ENCODE data around the gene BFSP2. TPM values are rescaled to one million over a fixed set of nuclear protein-coding genes. Genes with fewer than 3 reads are reported as not detected.

BFSP2 gene
- total RNA-seq, 2 experiments from 2014 or later, result not detected

DNA sequence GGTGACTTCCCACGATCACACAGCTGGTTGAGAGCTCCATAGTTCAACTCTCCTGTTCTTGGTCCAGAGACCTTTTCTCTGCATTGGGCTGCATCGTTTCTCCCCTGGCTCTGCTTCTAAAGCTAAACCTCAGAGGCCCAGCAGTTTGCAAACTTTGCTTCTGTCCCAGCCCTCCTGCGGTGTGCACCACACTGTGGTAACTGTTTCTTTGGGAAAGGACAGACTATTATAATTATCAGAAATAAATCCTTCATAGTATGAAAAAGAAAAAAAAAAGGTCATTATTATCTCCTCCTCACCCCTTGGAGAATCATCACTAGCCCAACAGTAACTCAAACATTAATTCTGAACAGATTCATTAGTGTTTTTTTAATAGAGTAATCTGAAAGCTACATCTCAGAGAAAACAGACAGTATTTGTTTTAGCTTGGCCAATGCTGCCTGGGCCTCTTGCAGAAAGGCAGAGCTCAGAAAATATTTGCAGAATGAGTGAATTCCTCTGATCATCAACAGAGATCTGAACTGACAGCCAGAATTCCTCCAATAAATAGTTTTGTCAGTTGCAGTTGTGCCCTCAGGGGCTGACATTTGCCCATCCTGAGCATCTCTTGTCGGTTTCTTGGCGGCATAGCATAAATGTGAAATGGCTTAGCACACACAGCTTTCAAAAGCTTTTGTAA is 52.9 kb downstream of the BFSP2 start:
- Mint-ChIP-seq H3K27ac (no peak overlapping the region), H3K4me1 (ENCODE audit: low read depth) (peaks cover 24% of the 10 kb centered on the region), H3K4me3 (no peak overlapping the region), H3K36me3 (no peaks in the 10 kb centered on the region), H3K27me3 (no peaks in the 10 kb centered on the region), H3K9me3 (no peaks in the 10 kb centered on the region)
- CTCF ChIA-PET, result interaction anchor here (0.7 to 1.8 kb wide), 3 partner anchors 36 to 175 kb away, joined by 3 to 6 read pairs (median 3); no protein-coding TSS in a partner anchor
- POLR2A ChIA-PET, result interaction anchor here (1.3 kb wide), 1 partner anchor 121 kb away, joined by 4 read pairs; the partner anchor contains the start of gene CDV3
- intact Hi-C loops (cut with micrococcal nuclease), result no loop called here
- no peak for DNase-seq

DNA sequence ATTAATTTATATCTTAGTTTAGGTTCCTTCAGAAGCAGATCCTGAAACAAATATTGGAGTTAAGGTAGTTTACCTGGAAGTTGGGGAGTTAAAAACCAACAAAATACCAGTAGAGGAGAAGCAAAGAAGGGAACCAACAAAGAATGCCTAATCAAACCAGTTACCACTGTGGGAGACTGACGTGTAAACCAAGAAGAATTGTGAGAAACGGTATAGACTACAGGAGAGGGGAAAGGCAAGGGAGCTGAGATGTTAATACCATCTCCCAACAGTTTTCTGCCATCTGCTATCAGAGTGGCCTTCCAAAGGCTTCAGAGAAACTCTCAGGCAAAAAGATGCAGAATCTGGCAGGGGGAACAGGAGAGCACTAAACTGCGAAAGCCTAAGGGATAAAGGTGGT is 53.5 kb downstream of the BFSP2 start:
- ChIA-PET POLR2A (no interaction called here), CTCF (interaction anchor here (0.8 to 1.8 kb wide), 2 partner anchors 35 to 80 kb away, joined by 3 to 6 read pairs; no protein-coding TSS in a partner anchor)
- DNase-seq, result no peak
- Mint-ChIP-seq H3K4me3 (no peak overlapping the region), H3K27me3 (no peaks in the 10 kb centered on the region), H3K27ac (no peak overlapping the region), H3K4me1 (ENCODE audit: low read depth) (peaks cover 18% of the 10 kb centered on the region), H3K9me3 (no peaks in the 10 kb centered on the region), H3K36me3 (no peaks in the 10 kb centered on the region)
- intact Hi-C loops (cut with micrococcal nuclease), result no loop called here

DNA sequence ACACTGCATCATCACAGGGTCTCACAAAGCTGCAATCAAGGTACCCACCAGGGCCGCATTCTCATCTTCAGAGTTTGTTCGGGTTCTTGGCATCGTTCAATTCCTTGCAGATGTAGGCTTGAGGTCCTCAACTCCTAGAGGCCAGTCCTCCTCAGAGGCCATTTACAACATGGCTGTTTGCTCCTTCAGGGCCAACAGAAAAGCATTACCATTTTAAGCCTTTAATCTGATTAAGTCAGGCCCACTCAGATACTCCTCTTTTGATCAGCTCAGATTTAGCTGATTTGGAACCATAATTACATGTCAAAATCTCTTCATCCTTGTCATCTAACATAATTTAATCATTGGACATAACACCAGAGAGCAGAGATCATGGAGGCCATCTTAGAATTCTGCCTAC is 55.4 kb downstream of the BFSP2 start:
- no peaks in the 10 kb centered on the region for H3K27me3 Mint-ChIP-seq
- H3K9me3 Mint-ChIP-seq, result no peaks in the 10 kb centered on the region
- no peak overlapping the region for H3K4me3 Mint-ChIP-seq
- intact Hi-C loops (cut with micrococcal nuclease), result no loop called here
- no peak overlapping the region for H3K27ac Mint-ChIP-seq
- ChIA-PET CTCF (interaction anchor here (1.5 kb wide), 1 partner anchor 33 kb away, joined by 8 read pairs; no protein-coding TSS in a partner anchor), POLR2A (no interaction called here)
- no peaks in the 10 kb centered on the region for H3K36me3 Mint-ChIP-seq
- peaks cover under 1% of the 10 kb centered on the region for H3K4me1 Mint-ChIP-seq (ENCODE audit: low read depth)
- DNase-seq, result no peak

DNA sequence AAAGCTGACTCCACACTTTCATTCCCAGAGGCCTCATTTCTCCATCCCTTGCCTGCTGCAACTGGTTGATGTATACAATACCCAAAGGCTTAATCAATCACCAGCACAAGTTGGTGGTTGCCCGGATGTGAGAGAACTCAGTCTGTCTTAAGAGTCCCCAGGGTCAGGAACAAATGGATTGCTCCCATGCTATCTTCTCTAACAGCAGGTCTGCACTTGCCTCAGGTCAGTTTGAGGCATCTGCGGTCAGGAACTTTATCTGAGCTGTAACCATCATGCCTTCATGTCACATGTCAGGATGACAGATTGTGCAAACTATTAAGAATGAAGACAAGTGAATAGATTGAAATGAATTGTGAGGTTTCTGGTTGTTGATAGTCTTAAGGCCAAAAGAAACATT is 56.1 kb downstream of the BFSP2 start:
- Mint-ChIP-seq H3K4me3 (no peak overlapping the region), H3K36me3 (no peaks in the 10 kb centered on the region), H3K27ac (no peak overlapping the region), H3K4me1 (ENCODE audit: low read depth) (peaks cover 5% of the 10 kb centered on the region), H3K9me3 (no peaks in the 10 kb centered on the region), H3K27me3 (no peaks in the 10 kb centered on the region)
- ChIA-PET POLR2A (interaction anchor here (1.3 kb wide), 1 partner anchor 14 kb away, joined by 3 read pairs; no protein-coding TSS in a partner anchor), CTCF (interaction anchor here (1.2 to 1.9 kb wide), 3 partner anchors 11 to 35 kb away, joined by 4 to 8 read pairs (median 7); no protein-coding TSS in a partner anchor)
- DNase-seq, result no peak
- intact Hi-C loops (cut with micrococcal nuclease), result no loop called here

DNA sequence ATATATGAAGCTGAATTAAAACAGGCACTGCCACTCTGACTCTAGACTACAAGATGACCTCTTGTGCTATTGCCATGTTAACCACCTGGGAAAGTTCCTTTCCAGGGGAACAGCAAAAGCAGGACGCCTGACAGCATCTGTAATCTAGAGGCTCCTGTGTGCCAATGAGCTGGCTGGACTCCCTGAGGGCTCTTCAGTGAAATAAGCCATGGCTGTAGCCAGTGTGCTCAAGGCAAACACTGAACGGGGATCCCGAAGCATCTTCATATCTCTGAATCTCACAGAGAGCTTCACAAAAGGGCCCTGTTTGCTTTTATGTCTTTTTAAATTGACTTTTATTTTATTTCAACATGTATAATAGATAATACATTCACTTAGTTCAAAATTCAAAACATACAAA is 57.2 kb downstream of the BFSP2 start:
- no peaks in the 10 kb centered on the region for H3K36me3 Mint-ChIP-seq

DNA sequence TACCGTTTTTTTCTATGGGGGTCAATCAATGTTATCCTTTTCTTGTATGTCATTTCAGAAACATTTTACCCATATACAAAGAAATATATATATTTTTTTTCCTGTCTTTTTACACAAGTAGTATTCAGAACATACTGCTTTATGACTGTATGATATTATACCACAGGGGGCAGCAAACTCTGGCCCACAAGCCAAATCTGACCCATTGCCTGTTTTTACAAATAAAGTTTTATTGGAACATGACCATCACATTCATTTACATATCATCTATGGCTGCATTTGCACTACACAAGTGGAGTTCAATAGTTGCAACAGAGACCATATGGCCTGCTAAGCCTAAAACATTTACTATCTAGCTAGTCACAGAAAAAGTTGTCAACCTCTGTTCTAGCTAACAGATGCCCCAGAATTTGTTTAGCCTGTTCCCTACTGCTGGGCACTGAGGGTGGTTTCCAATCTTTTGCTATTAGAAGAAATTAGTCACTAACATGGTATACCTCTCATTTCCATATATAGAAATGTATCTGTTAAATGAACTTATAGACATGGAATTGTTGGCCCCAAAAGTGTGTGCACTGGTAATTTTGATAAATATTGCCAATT is 57.7 kb downstream of the BFSP2 start:
- DNase-seq, result no peak
- no peak overlapping the region for H3K27ac Mint-ChIP-seq
- intact Hi-C loops (cut with micrococcal nuclease), result no loop called here
- ChIA-PET POLR2A (interaction anchor here (1.3 kb wide), 1 partner anchor 16 kb away, joined by 3 read pairs; no protein-coding TSS in a partner anchor), CTCF (interaction anchor here (0.9 to 1.9 kb wide), 9 partner anchors 9 to 120 kb away, joined by 3 to 8 read pairs (median 6); no protein-coding TSS in a partner anchor)
- no peak overlapping the region for H3K4me3 Mint-ChIP-seq
- H3K36me3 Mint-ChIP-seq, result no peaks in the 10 kb centered on the region
- no peaks in the 10 kb centered on the region for H3K9me3 Mint-ChIP-seq
- H3K4me1 Mint-ChIP-seq (ENCODE audit: low read depth), result peaks cover 13% of the 10 kb centered on the region
- H3K27me3 Mint-ChIP-seq, result no peaks in the 10 kb centered on the region

More for the DNA sequence above, 57.2 kb downstream of the BFSP2 start:
- intact Hi-C loops (cut with micrococcal nuclease), result no loop called here
- peaks cover 13% of the 10 kb centered on the region for H3K4me1 Mint-ChIP-seq (ENCODE audit: low read depth)
- H3K9me3 Mint-ChIP-seq, result no peaks in the 10 kb centered on the region
- no peak overlapping the region for H3K4me3 Mint-ChIP-seq
- ChIA-PET POLR2A (interaction anchor here (1.3 kb wide), 1 partner anchor 15 kb away, joined by 3 read pairs; no protein-coding TSS in a partner anchor), CTCF (interaction anchor here (0.9 to 1.9 kb wide), 9 partner anchors 8 to 121 kb away, joined by 3 to 8 read pairs (median 6); no protein-coding TSS in a partner anchor)
- no peak for DNase-seq
- no peaks in the 10 kb centered on the region for H3K27me3 Mint-ChIP-seq
- H3K27ac Mint-ChIP-seq, result no peak overlapping the region

DNA sequence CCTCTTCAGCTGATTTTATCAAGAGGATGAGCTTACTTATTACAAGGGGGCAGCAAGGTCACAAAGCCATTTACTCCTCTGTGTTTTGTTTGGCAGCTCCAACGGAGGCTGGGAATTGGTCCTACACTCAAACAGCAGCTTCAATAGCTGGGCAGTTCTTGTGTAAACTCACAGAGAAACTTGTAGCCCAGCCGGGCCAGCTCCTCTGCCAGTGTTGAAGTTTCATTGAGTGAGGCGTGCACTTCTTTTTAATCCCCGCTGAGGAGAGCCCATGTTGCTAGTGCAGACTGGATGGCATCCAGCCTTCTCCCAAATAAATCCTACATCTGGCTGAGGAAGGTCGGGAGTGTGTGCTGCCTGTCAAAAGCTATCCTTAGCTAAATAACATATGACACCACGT is 59.5 kb downstream of the BFSP2 start:
- CTCF ChIA-PET, result interaction anchor here (0.9 to 3.2 kb wide), 4 partner anchors 10 to 119 kb away, joined by 3 to 25 read pairs (median 8); no protein-coding TSS in a partner anchor
- POLR2A ChIA-PET, result no interaction called here
- Mint-ChIP-seq H3K4me3 (no peak overlapping the region), H3K4me1 (ENCODE audit: low read depth) (peaks cover 16% of the 10 kb centered on the region), H3K27me3 (no peaks in the 10 kb centered on the region), H3K9me3 (no peaks in the 10 kb centered on the region), H3K27ac (no peak overlapping the region), H3K36me3 (no peaks in the 10 kb centered on the region)
- DNase-seq, result no peak
- intact Hi-C loops (cut with micrococcal nuclease), result no loop called here

DNA sequence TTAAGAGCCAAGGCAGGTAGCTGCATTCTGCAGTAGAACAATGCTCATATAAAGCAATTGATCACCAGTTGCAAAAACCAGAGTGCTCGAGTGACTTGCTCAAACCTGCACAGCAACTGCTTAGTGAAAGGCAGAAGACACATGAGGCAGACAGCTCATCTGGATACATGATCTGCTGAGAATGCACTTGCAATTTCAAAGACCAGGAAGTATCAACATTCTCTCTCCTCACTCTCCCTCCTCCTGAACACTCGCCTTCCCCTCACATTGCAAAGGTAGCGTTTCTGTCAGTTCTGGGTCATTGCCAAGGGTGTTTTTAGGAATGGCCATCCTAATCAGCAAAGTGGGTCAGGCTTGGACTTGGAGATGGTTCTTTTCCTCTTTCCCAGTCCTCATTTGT is 61.0 kb downstream of the BFSP2 start:
- intact Hi-C loops (cut with micrococcal nuclease), result loop anchor here (2.0 to 5.0 kb wide), 3 partner anchors 14 to 46 kb away; no protein-coding TSS in a partner anchor
- no peaks in the 10 kb centered on the region for H3K9me3 Mint-ChIP-seq
- no peaks in the 10 kb centered on the region for H3K36me3 Mint-ChIP-seq
- DNase-seq, result peak; percentile 29
- H3K4me3 Mint-ChIP-seq, result no peak overlapping the region
- peaks cover 16% of the 10 kb centered on the region for H3K4me1 Mint-ChIP-seq (ENCODE audit: low read depth)
- H3K27me3 Mint-ChIP-seq, result no peaks in the 10 kb centered on the region
- ChIA-PET POLR2A (no interaction called here), CTCF (interaction anchor here (1.1 to 3.2 kb wide), 3 partner anchors 11 to 27 kb away, joined by 3 to 25 read pairs (median 12); no protein-coding TSS in a partner anchor)
- no peak overlapping the region for H3K27ac Mint-ChIP-seq

DNA sequence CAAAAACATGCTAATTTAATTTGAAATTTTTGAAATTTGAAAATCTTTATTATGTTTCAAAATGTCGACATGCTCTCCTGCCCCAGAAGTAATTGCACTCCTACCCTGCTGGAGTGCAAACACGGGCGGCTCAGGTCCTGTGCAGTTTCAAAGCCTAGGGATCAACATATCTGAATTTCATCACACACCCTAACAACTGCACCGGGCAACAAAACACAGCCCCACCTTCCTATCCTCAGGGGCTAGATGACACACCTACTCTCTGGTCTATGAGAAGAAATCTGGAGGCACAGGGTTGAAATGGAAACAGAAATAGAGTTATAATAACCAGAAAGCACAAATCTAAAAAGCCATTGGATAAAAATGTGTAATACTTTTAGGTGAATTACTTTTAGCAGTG is 61.4 kb downstream of the BFSP2 start:
- no peaks in the 10 kb centered on the region for H3K36me3 Mint-ChIP-seq
- peaks cover 16% of the 10 kb centered on the region for H3K4me1 Mint-ChIP-seq (ENCODE audit: low read depth)
- no peak overlapping the region for H3K27ac Mint-ChIP-seq
- ChIA-PET POLR2A (no interaction called here), CTCF (interaction anchor here (1.1 to 3.2 kb wide), 3 partner anchors 18 to 27 kb away, joined by 3 to 25 read pairs (median 4); no protein-coding TSS in a partner anchor)
- H3K27me3 Mint-ChIP-seq, result no peaks in the 10 kb centered on the region
- no peak for DNase-seq
- H3K9me3 Mint-ChIP-seq, result no peaks in the 10 kb centered on the region
- H3K4me3 Mint-ChIP-seq, result no peak overlapping the region
- intact Hi-C loops (cut with micrococcal nuclease), result loop anchor here (2.0 to 5.0 kb wide), 3 partner anchors 14 to 46 kb away; no protein-coding TSS in a partner anchor

DNA sequence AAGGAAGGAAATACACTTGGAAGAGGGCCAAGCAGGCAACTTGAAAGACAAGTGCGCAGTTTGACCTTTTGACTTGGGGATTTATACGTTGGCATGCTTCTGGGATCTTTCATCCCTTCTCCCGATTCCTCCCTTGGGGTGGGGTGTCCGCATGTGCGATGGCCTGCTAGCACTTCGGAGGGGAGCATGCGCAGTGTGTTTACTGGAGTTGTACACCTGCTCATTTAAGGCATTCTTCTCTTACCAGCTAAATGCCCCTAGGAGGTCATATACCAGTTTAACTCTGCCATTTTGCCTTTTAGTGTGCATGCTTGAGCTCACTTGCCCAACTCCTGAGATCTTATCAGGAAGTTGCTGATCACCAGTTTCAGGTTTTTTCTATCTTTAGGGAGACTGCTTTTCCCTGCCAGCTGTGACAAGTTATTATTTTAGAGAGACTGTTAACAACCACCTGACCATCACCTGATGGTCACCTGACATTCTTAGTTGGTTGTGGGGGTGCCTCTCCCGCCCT is 63.5 kb downstream of the BFSP2 start:
- intact Hi-C loops (cut with micrococcal nuclease), result loop anchor here (5.0 kb wide), 1 partner anchor 44 kb away; no protein-coding TSS in a partner anchor
- CTCF ChIA-PET, result interaction anchor here (0.7 to 1.3 kb wide), 2 partner anchors 13 to 109 kb away, joined by 3 read pairs; no protein-coding TSS in a partner anchor
- Mint-ChIP-seq H3K4me1 (ENCODE audit: low read depth) (peaks cover 26% of the 10 kb centered on the region), H3K27me3 (no peaks in the 10 kb centered on the region), H3K36me3 (no peaks in the 10 kb centered on the region), H3K9me3 (no peaks in the 10 kb centered on the region), H3K27ac (no peak overlapping the region), H3K4me3 (no peak overlapping the region)
- POLR2A ChIA-PET, result no interaction called here
- no peak for DNase-seq

DNA sequence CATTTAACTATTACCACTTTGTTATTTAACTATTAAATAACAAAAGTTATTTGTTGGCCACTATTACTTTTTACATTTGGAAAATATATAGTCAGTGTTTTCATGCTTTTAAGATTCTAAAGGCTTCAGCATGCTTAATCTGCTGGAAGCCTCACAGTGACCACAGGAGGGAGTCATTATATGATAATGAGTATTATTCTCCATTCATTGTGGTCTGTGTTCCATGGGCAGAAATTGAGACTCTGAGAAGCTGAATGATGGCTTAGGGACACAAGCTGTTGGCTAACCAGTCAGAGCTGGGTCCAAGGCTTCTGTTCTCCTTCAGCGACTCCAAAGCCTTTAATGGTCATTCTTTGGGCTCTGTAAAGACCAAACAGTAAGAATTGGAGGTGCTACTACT is 64.7 kb downstream of the BFSP2 start:
- H3K4me1 Mint-ChIP-seq (ENCODE audit: low read depth), result peaks cover 26% of the 10 kb centered on the region
- ChIA-PET CTCF (interaction anchor here (0.8 to 0.9 kb wide), 2 partner anchors 20 to 107 kb away, joined by 3 read pairs; no protein-coding TSS in a partner anchor), POLR2A (no interaction called here)

More for the DNA sequence above, 64.7 kb downstream of the BFSP2 start:
- no peak overlapping the region for H3K27ac Mint-ChIP-seq
- no peaks in the 10 kb centered on the region for H3K36me3 Mint-ChIP-seq
- intact Hi-C loops (cut with micrococcal nuclease), result loop anchor here (5.0 kb wide), 1 partner anchor 43 kb away; no protein-coding TSS in a partner anchor
- no peak for DNase-seq
- no peaks in the 10 kb centered on the region for H3K27me3 Mint-ChIP-seq
- H3K4me3 Mint-ChIP-seq, result no peak overlapping the region
- H3K9me3 Mint-ChIP-seq, result no peaks in the 10 kb centered on the region
